Tibial nerve (tissue), 4 donors: ENCODE data around the gene MRPL45.
A peak's percentile ranks its signal among the peaks of the same experiment; 100 is the strongest.
"Not testable (repeated sequence)": the region's sequence is repeated elsewhere in the genome, so short reads cannot be mapped to it uniquely, and the experiment has no call there.

Experiments used
- EP300 ChIP-seq, 2 donors: sonication (generic); formaldehyde crosslinking; IDR thresholded peaks; one replicate each; pipeline ENCODE4 v1.6.1; 2017; ENCODE audit warnings: antibody characterized with exemption in 2 of 2, mild to moderate bottlenecking in 1 of 2
- POLR2A ChIP-seq, 2 donors: fragments of 450-650 bp; IDR thresholded peaks; one replicate each; pipeline ENCODE4 v1.6.1; 2017; ENCODE audit warnings: antibody characterized with exemption in 2 of 2, mild to moderate bottlenecking in 2 of 2, moderate library complexity in 2 of 2
- TF ChIP-seq, protein P1 (sequence below), 5 experiments: fragments of 200-600 bp in 3 of 5; fragments of 450-650 bp in 2 of 5; sonication (generic) in 3 of 5; IDR thresholded peaks; one replicate each; pipeline ENCODE4 v1.5.1; 2016 to 2019; ENCODE audit warnings: antibody characterized with exemption in 5 of 5, mild to moderate bottlenecking in 3 of 5, moderate library complexity in 2 of 5

GRCh38 chr17:38288217-38288827 lies 8.6 kb upstream of the MRPL45 start:
- TF ChIP-seq, protein P1, sequence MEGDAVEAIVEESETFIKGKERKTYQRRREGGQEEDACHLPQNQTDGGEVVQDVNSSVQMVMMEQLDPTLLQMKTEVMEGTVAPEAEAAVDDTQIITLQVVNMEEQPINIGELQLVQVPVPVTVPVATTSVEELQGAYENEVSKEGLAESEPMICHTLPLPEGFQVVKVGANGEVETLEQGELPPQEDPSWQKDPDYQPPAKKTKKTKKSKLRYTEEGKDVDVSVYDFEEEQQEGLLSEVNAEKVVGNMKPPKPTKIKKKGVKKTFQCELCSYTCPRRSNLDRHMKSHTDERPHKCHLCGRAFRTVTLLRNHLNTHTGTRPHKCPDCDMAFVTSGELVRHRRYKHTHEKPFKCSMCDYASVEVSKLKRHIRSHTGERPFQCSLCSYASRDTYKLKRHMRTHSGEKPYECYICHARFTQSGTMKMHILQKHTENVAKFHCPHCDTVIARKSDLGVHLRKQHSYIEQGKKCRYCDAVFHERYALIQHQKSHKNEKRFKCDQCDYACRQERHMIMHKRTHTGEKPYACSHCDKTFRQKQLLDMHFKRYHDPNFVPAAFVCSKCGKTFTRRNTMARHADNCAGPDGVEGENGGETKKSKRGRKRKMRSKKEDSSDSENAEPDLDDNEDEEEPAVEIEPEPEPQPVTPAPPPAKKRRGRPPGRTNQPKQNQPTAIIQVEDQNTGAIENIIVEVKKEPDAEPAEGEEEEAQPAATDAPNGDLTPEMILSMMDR (IDR thresholded peaks at IDR 0.05) = peak in 2 of 5 experiments; percentile 5 to 32
- TF ChIP-seq POLR2A, EP300 (IDR thresholded peaks at IDR 0.05): not testable (repeated sequence)
